GM23248 (cell line): Measurements from ENCODE around the gene AGRN. TPM values are rescaled to one million over a fixed set of nuclear protein-coding genes. Genes with fewer than 3 reads are reported as not detected.
"Not testable (repeated sequence)": the region's sequence is repeated elsewhere in the genome, so short reads cannot be mapped to it uniquely, and the experiment has no call there.

Experiments used
- DNase-seq: peaks from one replicate; pipeline ENCODE4 v3.0.0-alpha.2; 2015
- H2AFZ ChIP-seq: fragments of 200-600 bp; sonication (generic); 2 replicates; pipeline ENCODE4 v1.6.1; 2016; ENCODE audit warnings: antibody characterized with exemption
- H3F3A ChIP-seq: fragments of 200-600 bp; sonication (generic); 2 replicates; pipeline ENCODE4 v1.6.1; 2016; ENCODE audit warnings: mild to moderate bottlenecking, antibody characterized with exemption, mixed run types; ENCODE audit not compliant: insufficient read depth
- H3K27ac ChIP-seq: fragments of 200-600 bp; sonication (generic); 2 replicates; pipeline ENCODE4 v1.5.1; 2016; ENCODE audit warnings: mild to moderate bottlenecking
- H3K27me3 ChIP-seq: fragments of 200-600 bp; sonication (generic); replicated peaks from 2 replicates; pipeline ENCODE4 v1.6.1; 2016; ENCODE audit warnings: mild to moderate bottlenecking; ENCODE audit not compliant: insufficient read depth
- H3K36me3 ChIP-seq: fragments of 200-600 bp; sonication (generic); 2 replicates; pipeline ENCODE4 v1.6.1; 2016; ENCODE audit warnings: low read depth, mild to moderate bottlenecking
- H3K4me1 ChIP-seq: fragments of 200-600 bp; sonication (generic); 2 replicates; pipeline ENCODE4 v1.6.1; 2016; ENCODE audit warnings: mild to moderate bottlenecking; ENCODE audit not compliant: insufficient read depth
- H3K4me2 ChIP-seq: fragments of 200-600 bp; sonication (generic); one replicate; pipeline ENCODE4 v1.6.1; 2016; ENCODE audit warnings: mild to moderate bottlenecking; ENCODE audit not compliant: unreplicated experiment
- H3K4me3 ChIP-seq: fragments of 200-600 bp; sonication (generic); 2 replicates; pipeline ENCODE4 v1.5.1; 2016; ENCODE audit warnings: mild to moderate bottlenecking
- H3K79me2 ChIP-seq: fragments of 200-600 bp; sonication (generic); 2 replicates; pipeline ENCODE4 v1.6.1; 2016; ENCODE audit warnings: mild to moderate bottlenecking; ENCODE audit not compliant: insufficient read depth
- H3K9ac ChIP-seq: fragments of 200-600 bp; sonication (generic); 2 replicates; pipeline ENCODE4 v1.6.1; 2016; ENCODE audit warnings: mild to moderate bottlenecking
- H3K9me2 ChIP-seq: fragments of 200-600 bp; sonication (generic); 2 replicates; pipeline ENCODE4 v1.6.1; 2016; ENCODE audit warnings: mixed run types, mild to moderate bottlenecking, moderate library complexity; ENCODE audit not compliant: insufficient read depth
- H3K9me3 ChIP-seq: fragments of 200-600 bp; sonication (generic); one replicate; pipeline ENCODE4 v1.6.1; 2017; ENCODE audit warnings: low read depth
- H4K20me1 ChIP-seq: fragments of 200-600 bp; sonication (generic); 2 replicates; pipeline ENCODE4 v1.6.0; 2016; ENCODE audit not compliant: insufficient read depth
- EZH2 ChIP-seq: fragments of 200-600 bp; sonication (generic); IDR thresholded peaks from 2 replicates; pipeline ENCODE4 v1.6.1; 2018; ENCODE audit warnings: antibody characterized with exemption, mild to moderate bottlenecking; ENCODE audit not compliant: insufficient read depth, poor library complexity, severe bottlenecking
- EZH2phosphoT487 ChIP-seq: fragments of 200-600 bp; sonication (generic); IDR thresholded peaks from 2 replicates; pipeline ENCODE4 v1.6.1; 2018; ENCODE audit warnings: antibody characterized with exemption, moderate library complexity, mild to moderate bottlenecking, low read depth; ENCODE audit not compliant: insufficient read depth
- WGBS, 2 experiments: methylation state at CpG; one replicate each; pipeline ENCODE4 v1.1.6; 2015 to 2017; ENCODE audit warnings: low lambda C conversion rate in 2 of 2, low coverage in 1 of 2; ENCODE audit errors: missing lambda C conversion rate in 2 of 2; 5-methylcytosine and 5-hydroxymethylcytosine counted together
- in situ Hi-C: fragments of 300-500 bp; cut with MboI; formaldehyde crosslinking; loops from 2 replicates; pipeline ENCODE4 v1.15.0; 2020
- polyA plus RNA-seq: library from polyadenylated mRNA; unstranded; fragments of >200 nt; fragmentation: Nextera tagmentation; extraction: Ambion mirVana; gene quantifications from 2 replicates; pipeline ENCODE4 v1.2.1, GENCODE V29; 2016
- total RNA-seq: library from RNA; depleted of rRNA; stranded (reverse); fragments of >200 nt; shearing (Covaris generic); gene quantifications from 2 replicates; pipeline ENCODE4 v1.2.3, GENCODE V29; 2014

The AGRN gene
- total and polyA plus RNA-seq, 2 experiments from 2014 or later: 1.4 to 43.2 TPM

DNA sequence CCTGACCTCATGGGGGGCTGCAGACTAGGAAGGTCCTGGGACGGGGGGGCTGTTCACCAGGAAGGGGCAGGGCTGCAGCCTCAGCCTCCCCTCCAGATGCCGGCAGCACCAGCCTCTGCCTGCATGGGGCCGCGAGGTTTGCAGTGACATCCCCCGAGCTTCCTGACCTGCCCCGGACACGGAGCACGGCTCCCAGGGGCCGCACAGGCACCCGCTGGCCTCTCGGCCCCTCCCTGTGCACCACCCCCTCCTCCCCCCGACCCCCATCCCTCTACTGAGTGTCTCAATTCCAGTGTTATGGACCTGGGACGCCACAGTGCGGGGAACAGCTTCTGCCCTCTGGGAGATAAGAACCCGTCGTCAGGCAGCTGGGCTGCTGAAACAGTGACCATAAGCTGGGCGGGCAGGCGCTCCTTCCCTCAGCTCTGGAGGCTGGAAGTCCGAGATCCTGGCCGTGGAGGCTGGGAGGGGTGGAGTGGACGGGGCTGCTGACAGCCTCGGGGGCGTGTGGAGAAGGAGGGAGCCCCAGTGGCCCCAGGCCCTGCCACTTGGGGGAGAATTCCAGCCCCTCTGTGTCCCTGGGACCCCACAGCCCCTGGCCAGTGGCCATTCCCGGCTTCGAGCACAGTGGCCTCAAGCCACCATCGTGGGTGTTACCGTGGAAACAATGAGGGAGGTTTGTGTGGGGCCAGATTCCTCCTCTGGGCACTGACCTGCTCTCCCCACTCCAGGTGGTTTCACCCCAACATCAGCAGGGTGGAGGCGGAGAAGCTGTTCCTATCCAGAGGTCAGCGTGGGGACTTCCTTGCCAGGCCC lies 42.6 kb downstream of the AGRN start:
- H3K27ac ChIP-seq: no peak overlapping the region
- no peak overlapping the region for H3K4me2 ChIP-seq
- WGBS, 2 experiments: 25% methylated on average over 22 to 27 of the region's 29 CpGs
- no peaks in the 10 kb centered on the region for H3K4me1 ChIP-seq
- no peak for TF ChIP-seq EZH2phosphoT487
- no peak for TF ChIP-seq EZH2
- no peaks in the 10 kb centered on the region for H3K36me3 ChIP-seq
- H3K27me3 ChIP-seq: peaks cover 24% of the 10 kb centered on the region
- H3K79me2 ChIP-seq: no peaks in the 10 kb centered on the region
- no peaks in the 10 kb centered on the region for H4K20me1 ChIP-seq
- H3F3A ChIP-seq: no peaks in the 10 kb centered on the region
- H3K9me2 ChIP-seq: no peaks in the 10 kb centered on the region
- H3K4me3 ChIP-seq: no peak overlapping the region
- H3K9me3 ChIP-seq: no peaks in the 10 kb centered on the region
- H3K9ac ChIP-seq: no peak overlapping the region
- DNase-seq: peak; percentile 29
- in situ Hi-C loops: no loop called here
- no peak overlapping the region for H2AFZ ChIP-seq

DNA sequence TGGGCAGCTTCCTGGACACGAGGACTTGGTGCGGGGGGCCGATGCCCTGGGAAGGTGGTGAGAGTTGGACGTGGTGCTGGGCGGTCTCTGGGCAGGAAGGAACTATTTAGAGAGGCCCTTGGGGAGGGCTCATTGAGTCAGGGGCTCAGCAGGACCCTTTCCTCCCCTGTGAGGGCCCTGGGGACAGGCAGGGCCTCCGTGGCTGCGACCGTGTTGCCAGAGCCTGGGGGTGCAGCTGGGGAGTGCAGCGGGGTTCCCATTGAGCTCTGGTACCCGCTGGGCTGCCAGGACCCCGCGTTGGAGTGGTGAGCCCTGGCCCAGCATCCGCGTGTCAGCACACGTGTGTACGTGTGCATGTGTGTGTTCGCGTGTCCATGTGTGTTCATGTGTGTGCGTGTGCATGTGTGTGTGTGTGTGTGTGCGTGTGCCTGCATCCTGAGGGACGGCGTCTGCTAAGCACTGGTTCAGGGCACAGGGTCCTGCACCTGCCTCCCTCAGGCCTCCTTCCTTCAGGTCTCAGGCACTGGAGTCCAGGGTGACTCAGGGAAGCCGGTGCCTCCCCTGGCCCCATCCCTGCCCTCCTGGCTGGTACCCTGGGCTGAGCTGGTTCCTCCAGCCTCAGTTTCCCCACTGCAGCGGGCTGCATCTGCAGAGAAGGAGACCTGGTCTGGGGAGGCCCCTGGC lies 43.5 kb downstream of the AGRN start:
- Histone ChIP-seq H3K9me2 (no peaks in the 10 kb centered on the region), H3K4me2 (no peak overlapping the region), H3F3A (no peaks in the 10 kb centered on the region), H4K20me1 (no peaks in the 10 kb centered on the region), H3K36me3 (no peaks in the 10 kb centered on the region), H3K4me3 (no peak overlapping the region), H3K9me3 (no peaks in the 10 kb centered on the region), H3K9ac (no peak overlapping the region), H3K27me3 (peaks cover 21% of the 10 kb centered on the region), H3K4me1 (no peaks in the 10 kb centered on the region), H2AFZ (no peak overlapping the region), H3K27ac (no peak overlapping the region), H3K79me2 (no peaks in the 10 kb centered on the region)
- WGBS, 2 experiments: 58 to 68% methylated on average over 16 to 24 of the region's 24 CpGs
- TF ChIP-seq EZH2phosphoT487: no peak
- TF ChIP-seq EZH2: no peak
- no peak for DNase-seq
- in situ Hi-C loops: no loop called here

DNA sequence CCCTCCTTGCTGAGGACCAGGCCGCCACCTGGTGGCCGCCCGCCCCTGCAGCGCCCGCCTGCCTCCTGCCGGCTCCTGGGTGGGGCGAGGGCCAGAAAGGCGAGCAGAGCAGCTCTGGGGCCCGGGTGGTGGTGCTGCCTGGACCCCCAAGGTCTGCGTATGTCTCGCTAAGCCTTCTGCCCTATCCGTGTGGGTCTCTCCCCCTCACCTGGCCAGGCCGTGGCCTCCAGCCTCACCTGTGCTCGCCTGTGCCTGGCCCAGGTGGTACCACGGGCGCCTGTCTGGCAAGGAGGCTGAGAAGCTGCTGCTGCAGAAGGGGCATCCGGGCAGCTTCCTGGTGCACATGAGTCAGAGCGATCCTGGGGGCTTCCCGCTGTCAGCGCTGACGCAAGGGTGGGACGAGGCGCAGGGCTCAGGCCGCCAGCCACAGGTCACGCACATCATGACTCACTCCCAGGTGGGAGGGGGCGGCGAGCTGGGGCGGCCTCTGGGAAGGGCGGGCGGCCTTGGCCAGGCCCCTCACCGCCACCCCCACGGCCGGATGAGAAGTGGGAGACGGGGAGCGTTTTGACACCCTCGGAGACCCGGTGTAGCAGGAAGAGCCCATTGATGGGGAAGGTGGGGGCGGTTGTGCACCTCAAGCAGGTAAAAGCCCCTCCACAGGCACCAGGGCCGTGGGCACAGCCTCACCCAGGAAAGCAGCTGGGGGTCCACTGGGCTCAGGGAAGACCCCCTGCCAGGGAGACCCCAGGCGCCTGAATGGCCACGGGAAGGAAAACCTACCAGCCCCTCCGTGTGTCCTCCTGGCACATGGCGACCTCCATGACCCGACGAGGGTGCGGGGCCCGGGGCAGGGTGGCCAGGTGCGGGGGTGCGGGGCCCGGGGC lies 44.3 kb downstream of the AGRN start:
- Histone ChIP-seq H3K27ac (no peak overlapping the region), H4K20me1 (no peaks in the 10 kb centered on the region), H2AFZ (no peak overlapping the region), H3K4me1 (no peaks in the 10 kb centered on the region), H3F3A (no peaks in the 10 kb centered on the region), H3K9ac (no peak overlapping the region), H3K4me2 (no peak overlapping the region), H3K4me3 (no peak overlapping the region), H3K36me3 (no peaks in the 10 kb centered on the region), H3K27me3 (peaks cover 21% of the 10 kb centered on the region), H3K79me2 (no peaks in the 10 kb centered on the region), H3K9me2 (no peaks in the 10 kb centered on the region), H3K9me3 (no peaks in the 10 kb centered on the region)
- 13 to 16% methylated on average over 35 to 50 of the region's 50 CpGs for WGBS, 2 experiments
- in situ Hi-C loops: no loop called here
- TF ChIP-seq EZH2phosphoT487: no peak
- no peak for TF ChIP-seq EZH2
- peak; percentile 75 for DNase-seq

DNA sequence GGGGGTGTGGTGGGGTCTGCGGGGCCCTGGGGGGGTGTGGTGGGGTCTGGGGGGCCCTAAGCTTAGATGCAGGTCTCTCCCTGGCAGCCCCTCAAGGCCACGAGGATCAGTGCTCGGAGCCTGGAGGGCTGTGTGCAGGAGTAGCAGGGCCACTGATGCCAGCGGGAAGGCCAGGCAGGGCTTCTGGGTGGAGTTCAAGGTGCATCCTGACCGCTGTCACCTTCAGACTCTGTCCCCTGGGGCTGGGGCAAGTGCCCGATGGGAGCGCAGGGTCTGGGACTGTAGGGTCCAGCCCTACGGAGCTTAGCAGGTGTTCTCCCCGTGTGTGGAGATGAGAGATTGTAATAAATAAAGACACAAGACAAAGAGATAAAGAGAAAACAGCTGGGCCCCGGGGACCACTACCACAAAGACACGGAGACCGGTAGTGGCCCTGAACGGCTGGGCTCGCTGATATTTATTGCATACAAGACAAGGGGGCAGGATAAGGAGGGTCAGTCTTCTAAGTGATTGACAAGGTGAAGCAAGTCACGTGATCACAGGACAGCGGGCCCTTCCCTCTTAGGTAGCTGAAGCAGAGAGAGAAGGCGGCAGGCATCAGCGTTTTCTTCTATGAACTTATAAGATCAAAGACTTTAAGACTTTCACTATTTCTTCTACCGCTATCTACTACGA lies 45.5 kb downstream of the AGRN start:
- no peak overlapping the region for H3K27ac ChIP-seq
- H3K9ac ChIP-seq: no peak overlapping the region

DNA sequence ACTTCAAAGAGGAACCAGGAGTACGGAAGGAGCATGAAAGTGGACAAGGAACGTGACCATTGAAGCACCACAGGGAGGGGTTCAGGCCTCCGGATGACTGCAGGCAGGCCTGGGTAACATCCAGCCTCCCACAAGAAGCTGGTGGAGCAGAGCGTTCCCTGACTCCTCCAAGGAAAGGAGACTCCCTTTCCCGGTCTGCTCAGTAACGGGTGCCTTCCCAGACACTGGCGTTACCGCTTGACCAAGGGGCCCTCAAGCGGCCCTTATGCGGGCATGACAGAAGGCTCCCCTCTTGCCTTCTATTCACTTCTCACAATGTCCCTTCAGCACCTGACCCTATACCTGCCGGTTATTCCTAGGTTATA lies 46.0 kb downstream of the AGRN start:
- WGBS, 2 experiments: 66 to 67% methylated on average over 11 of the region's 11 CpGs
- H3K27ac ChIP-seq, H3F3A ChIP-seq, H2AFZ ChIP-seq, H3K36me3 ChIP-seq, H3K9me3 ChIP-seq, in situ Hi-C loops, H3K79me2 ChIP-seq, H3K9ac ChIP-seq, H3K4me2 ChIP-seq, H3K27me3 ChIP-seq, DNase-seq, H3K4me1 ChIP-seq, H3K9me2 ChIP-seq, H3K4me3 ChIP-seq, H4K20me1 ChIP-seq: not testable (repeated sequence)

More for the DNA sequence above, 45.5 kb downstream of the AGRN start:
- Histone ChIP-seq H3K4me1 (no peaks in the 10 kb centered on the region), H3K9me3 (no peaks in the 10 kb centered on the region), H4K20me1 (no peaks in the 10 kb centered on the region), H3K36me3 (no peaks in the 10 kb centered on the region), H3K79me2 (no peaks in the 10 kb centered on the region), H3K4me2 (no peak overlapping the region), H3K9me2 (no peaks in the 10 kb centered on the region), H3K4me3 (no peak overlapping the region), H2AFZ (no peak overlapping the region), H3K27me3 (peaks cover 13% of the 10 kb centered on the region), H3F3A (no peaks in the 10 kb centered on the region)
- DNase-seq: no peak
- in situ Hi-C loops: no loop called here
- no peak for TF ChIP-seq EZH2
- TF ChIP-seq EZH2phosphoT487: no peak
- WGBS, 2 experiments: 59 to 63% methylated on average over 18 to 20 of the region's 20 CpGs
